Endothelial cell of umbilical vein (primary cell): ENCODE measurements around the gene KRTCAP2. TPM values are rescaled to one million over a fixed set of nuclear protein-coding genes. Genes with fewer than 3 reads are reported as not detected.

Experiments used
- BruUV-seq: library from RNA; stranded (reverse); fragments of 400-500 nt; replicated peaks from 2 replicates; lab custom pipeline; 2021; lab: Mats Ljungman, UMichigan
- CTCF ChIA-PET: fragments of 300-600, 350-600 bp; sonication (Branson Sonifier 250); formaldehyde crosslinking; loops from one replicate; lab custom pipeline; 2021; ENCODE audit warnings: antibody characterized with exemption, inconsistent platforms; lab: Charles Lee
- POLR2A ChIA-PET: fragments of 300-600, 350-600 bp; sonication (Branson Sonifier 250); formaldehyde crosslinking; loops from one replicate; lab custom pipeline; 2021; ENCODE audit warnings: antibody characterized with exemption, inconsistent platforms; lab: Charles Lee
- DNase-seq: peaks from one replicate; pipeline ENCODE4 v3.0.0-alpha.2; 2011; ENCODE audit warnings: low read depth, low spot score
- FAIRE-seq: peaks from 2 replicates; lab custom pipeline; 2011; peaks lifted over from hg19 to GRCh38; lab: Jason Lieb, UNC
- H2AFZ ChIP-seq: 2 replicates; pipeline ENCODE4 v1.6.0; 2012; ENCODE audit warnings: low read depth, low read length, control low read depth, inconsistent platforms
- H3K27ac ChIP-seq: 2 replicates; pipeline ENCODE4 v1.5.1; 2011; ENCODE audit warnings: low read depth, mild to moderate bottlenecking, control low read depth, low read length, moderate library complexity; ENCODE audit not compliant: insufficient read depth
- H3K27me3 ChIP-seq, 2 experiments: 2 replicates each; pipeline versions ENCODE4 v1.6.0 to v1.6.1; 2011; ENCODE audit warnings: low read length in 2 of 2, mixed read lengths in 1 of 2; ENCODE audit not compliant: control insufficient read depth in 2 of 2, insufficient read depth in 2 of 2
- H3K36me3 ChIP-seq, 2 experiments: 2 replicates in 1 of 2; 3 replicates in 1 of 2; pipeline ENCODE4 v1.5.1; 2011; ENCODE audit warnings: low read length in 2 of 2, mild to moderate bottlenecking in 1 of 2, moderate library complexity in 1 of 2; ENCODE audit not compliant: control insufficient read depth in 2 of 2, insufficient read depth in 2 of 2; ENCODE audit errors: extremely low read depth in 1 of 2
- H3K4me1 ChIP-seq: 3 replicates; pipeline ENCODE4 v1.5.1; 2011; ENCODE audit warnings: mild to moderate bottlenecking, low read length; ENCODE audit not compliant: control insufficient read depth, insufficient read depth; ENCODE audit errors: extremely low read depth
- H3K4me2 ChIP-seq: 2 replicates; pipeline ENCODE4 v1.6.1; 2011; ENCODE audit warnings: low read length, control low read depth, mixed read lengths; ENCODE audit not compliant: insufficient read depth
- H3K4me3 ChIP-seq, 3 experiments: fragments of 200-600 bp in 1 of 3; sonication (generic), shearing (Covaris generic) in 1 of 3; replicated peaks in 1 of 3; 2 replicates each; pipeline ENCODE4 v1.5.1; 2011 to 2016; ENCODE audit warnings: control low read depth in 3 of 3, low read length in 3 of 3, mild to moderate bottlenecking in 2 of 3, inconsistent platforms in 1 of 3, low read depth in 1 of 3, moderate library complexity in 1 of 3; ENCODE audit not compliant: insufficient read depth in 1 of 3
- H3K79me2 ChIP-seq: 2 replicates; pipeline ENCODE4 v1.6.0; 2012; ENCODE audit warnings: low read length, inconsistent platforms; ENCODE audit not compliant: control insufficient read depth, insufficient read depth
- H3K9ac ChIP-seq: replicated peaks from 2 replicates; pipeline ENCODE3; 2011; ENCODE audit warnings: low read length, control low read depth; ENCODE audit not compliant: insufficient read depth; ENCODE audit errors: extremely low read depth
- H3K9me1 ChIP-seq: replicated peaks from 3 replicates; pipeline ENCODE4 v1.6.0; 2011; ENCODE audit warnings: mild to moderate bottlenecking, low read length; ENCODE audit not compliant: control insufficient read depth, insufficient read depth; ENCODE audit errors: extremely low read depth
- H3K9me3 ChIP-seq: replicated peaks from 2 replicates; pipeline ENCODE4 v1.5.1; 2012; ENCODE audit warnings: low read length, inconsistent platforms; ENCODE audit not compliant: control insufficient read depth, insufficient read depth
- H4K20me1 ChIP-seq: replicated peaks from 2 replicates; pipeline ENCODE3; 2011; ENCODE audit warnings: mild to moderate bottlenecking, low read length; ENCODE audit not compliant: control insufficient read depth, insufficient read depth; ENCODE audit errors: extremely low read depth
- CTCF ChIP-seq, 2 donors: IDR thresholded peaks; 1 replicate in 1 of 2; 2 replicates in 1 of 2; pipeline ENCODE4 v1.5.1; 2011; ENCODE audit warnings: low read length in 2 of 2, mild to moderate bottlenecking in 2 of 2, moderate library complexity in 2 of 2, control low read depth in 1 of 2, inconsistent platforms in 1 of 2, low read depth in 1 of 2; ENCODE audit not compliant: insufficient read depth in 1 of 2; ENCODE audit errors: extremely low read depth in 1 of 2
- EZH2 ChIP-seq: IDR thresholded peaks from 2 replicates; pipeline ENCODE4 v1.6.1; 2012; ENCODE audit warnings: borderline replicate concordance, low read depth, mild to moderate bottlenecking, moderate library complexity, low read length, inconsistent platforms; ENCODE audit not compliant: severe bottlenecking
- FOS ChIP-seq: IDR thresholded peaks from 2 replicates; pipeline ENCODE4 v1.6.1; 2011; ENCODE audit warnings: mild to moderate bottlenecking, low read length, moderate library complexity, borderline replicate concordance; ENCODE audit not compliant: insufficient read depth
- GATA2 ChIP-seq: IDR thresholded peaks from 2 replicates; pipeline ENCODE4 v1.7.0; 2011; ENCODE audit warnings: low read depth, mild to moderate bottlenecking, moderate library complexity, mixed read lengths, low read length; ENCODE audit not compliant: insufficient read length, insufficient read depth
- JUN ChIP-seq: IDR thresholded peaks from 2 replicates; pipeline ENCODE4 v1.6.1; 2011; ENCODE audit warnings: borderline replicate concordance, low read depth; ENCODE audit not compliant: insufficient read length, insufficient read depth
- MYC ChIP-seq: IDR thresholded peaks from one replicate; pipeline ENCODE4 v1.6.1; 2011; ENCODE audit warnings: mild to moderate bottlenecking, low read depth, low read length
- POLR2A ChIP-seq: IDR thresholded peaks from 2 replicates; pipeline ENCODE4 v1.6.1; 2012; ENCODE audit warnings: low read depth, mild to moderate bottlenecking, control low read depth, low read length
- POLR2AphosphoS5 ChIP-seq: IDR thresholded peaks from 2 replicates; pipeline ENCODE4 v1.6.1; 2012; ENCODE audit warnings: low read depth, mild to moderate bottlenecking, control low read depth, low read length, moderate library complexity; ENCODE audit not compliant: insufficient read depth
- dilution Hi-C: fragments of 300-500 bp; cut with MboI; formaldehyde crosslinking; loops from one replicate; pipeline ENCODE4 v1.15.0; 2019; ENCODE audit warnings: low sequenced_read_pairs; ENCODE audit not compliant: extremely low pct_ligation_motif_present
- intact Hi-C: fragments of 100-400 bp; cut with micrococcal nuclease; formaldehyde crosslinking; loops from one replicate; pipeline ENCODE4 v1.10.0; 2022
- polyA plus RNA-seq, 4 experiments: library from polyadenylated mRNA; depleted of rRNA in 3 of 4; stranded (reverse) in 3 of 4; unstranded in 1 of 4; fragments of >200 nt; gene quantifications; 2 replicates each; pipeline versions ENCODE4 v1.2.1 to v1.2.3, GENCODE V29; 2011 to 2012; ENCODE audit warnings: missing spikeins in 1 of 4
- total RNA-seq: library from RNA; stranded (reverse); gene quantifications from 2 replicates; pipeline ENCODE4 v1.2.3, GENCODE V29; 2021
- TF ChIP-seq, protein P1 (sequence below): IDR thresholded peaks from 2 replicates; pipeline ENCODE4 v1.6.1; 2011; ENCODE audit not compliant: insufficient read depth, insufficient read length

The KRTCAP2 gene
- total and polyA plus RNA-seq, 2 donors (not counting 3 experiments of a cell fraction or from before 2014, with no cell fraction given) = 207 to 362 TPM

GRCh38 chr1:155183775-155184221, 10.7 kb upstream of the KRTCAP2 start:
- Histone ChIP-seq H3K79me2 (no peaks in the 10 kb centered on the region), H3K9me1 (no peaks in the 10 kb centered on the region), H3K27me3 (no peaks in the 10 kb centered on the region), H3K9me3 (no peaks in the 10 kb centered on the region), H3K27ac (no peak overlapping the region), H3K4me2 (no peak overlapping the region), H3K9ac (no peak overlapping the region), H2AFZ (no peak overlapping the region), H3K4me1 (no peaks in the 10 kb centered on the region), H4K20me1 (no peaks in the 10 kb centered on the region), H3K36me3 (peaks cover 0 to 11% of the 10 kb centered on the region in 2 experiments), H3K4me3 (no peak overlapping the region)
- DNase-seq (no peak), FAIRE-seq (no peak)
- intact Hi-C loops = no loop called here
- POLR2A ChIA-PET = no interaction called here
- dilution Hi-C loops = no loop called here
- BruUV-seq = no TSS peak
- TF ChIP-seq FOS = no peak
- no peak for TF ChIP-seq JUN
- no peak for TF ChIP-seq CTCF (IDR thresholded peaks at IDR 0.05; ENCODE audit: extremely low read depth in 1 of 2, insufficient read depth in 1 of 2, low read depth in 1 of 2, low read length in 2 of 2)
- TF ChIP-seq GATA2 = no peak
- no peak for TF ChIP-seq MYC
- TF ChIP-seq POLR2AphosphoS5 = no peak
- TF ChIP-seq POLR2A = no peak
- TF ChIP-seq EZH2 = no peak
- TF ChIP-seq, protein P1, sequence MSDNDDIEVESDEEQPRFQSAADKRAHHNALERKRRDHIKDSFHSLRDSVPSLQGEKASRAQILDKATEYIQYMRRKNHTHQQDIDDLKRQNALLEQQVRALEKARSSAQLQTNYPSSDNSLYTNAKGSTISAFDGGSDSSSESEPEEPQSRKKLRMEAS = no peak
- CTCF ChIA-PET = interaction anchor here (1.3 to 3.3 kb wide), 2 partner anchors 10 to 11 kb away, joined by 5 to 35 read pairs; partner anchors contain the start of gene KRTCAP2
